Tibial artery (tissue), 4 donors: ENCODE results near the gene PUM2.

Experiments used
- DNase-seq, 2 donors: peaks; one replicate each; pipeline ENCODE4 v3.0.0-alpha.2; 2019
- H3K27ac ChIP-seq, 2 donors: fragments of 200-600 bp; sonication (generic) in 1 of 2; 1 replicate in 1 of 2; 2 replicates in 1 of 2; pipeline ENCODE4 v1.5.1; 2018 to 2019; ENCODE audit warnings: mild to moderate bottlenecking in 1 of 2
- H3K27me3 ChIP-seq, 2 donors: fragments of 200-600 bp; sonication (generic) in 1 of 2; one replicate each; pipeline versions ENCODE4 v1.5.1 to v1.6.0; 2016 to 2019
- H3K36me3 ChIP-seq, 3 donors: fragments of 200-600 bp; sonication (generic) in 2 of 3; one replicate each; pipeline ENCODE4 v1.5.1; 2016 to 2019; ENCODE audit warnings: mild to moderate bottlenecking in 2 of 3
- H3K4me1 ChIP-seq, 4 donors: fragments of 200-600 bp; sonication (generic) in 2 of 4; 1 replicate in 3 of 4; 2 replicates in 1 of 4; pipeline ENCODE4 v1.5.1; 2016 to 2019
- H3K4me3 ChIP-seq, 2 donors: fragments of 200-600 bp; sonication (generic) in 1 of 2; 1 replicate in 1 of 2; 2 replicates in 1 of 2; pipeline ENCODE4 v1.5.1; 2018 to 2019; ENCODE audit warnings: mild to moderate bottlenecking in 2 of 2
- H3K9me3 ChIP-seq, 3 donors: fragments of 200-600 bp; sonication (generic) in 1 of 3; one replicate each; pipeline ENCODE4 v1.5.1; 2016 to 2019
- intact Hi-C: fragments of 100-400 bp; cut with DNase I; formaldehyde crosslinking; loops from one replicate; pipeline ENCODE4 v1.15.0; 2023; ENCODE audit warnings: low total_unique reads
- TF ChIP-seq, protein P1 (sequence below), 2 experiments: fragments of 200-600 bp in 1 of 2; fragments of 450-650 bp in 1 of 2; IDR thresholded peaks; one replicate each; pipeline ENCODE4 v1.5.1; 2017 to 2019; ENCODE audit warnings: antibody characterized with exemption in 2 of 2, mild to moderate bottlenecking in 1 of 2, moderate library complexity in 1 of 2

The PUM2 gene

GRCh38 chr2:20359096-20359495 lies 8.5 kb upstream of the PUM2 start:
- Histone ChIP-seq H3K27ac (no peak overlapping the region), H3K4me1 (no peaks in the 10 kb centered on the region)

GRCh38 chr2:20357638-20358389 lies 7.2 kb upstream of the PUM2 start:
- TF ChIP-seq, protein P1, sequence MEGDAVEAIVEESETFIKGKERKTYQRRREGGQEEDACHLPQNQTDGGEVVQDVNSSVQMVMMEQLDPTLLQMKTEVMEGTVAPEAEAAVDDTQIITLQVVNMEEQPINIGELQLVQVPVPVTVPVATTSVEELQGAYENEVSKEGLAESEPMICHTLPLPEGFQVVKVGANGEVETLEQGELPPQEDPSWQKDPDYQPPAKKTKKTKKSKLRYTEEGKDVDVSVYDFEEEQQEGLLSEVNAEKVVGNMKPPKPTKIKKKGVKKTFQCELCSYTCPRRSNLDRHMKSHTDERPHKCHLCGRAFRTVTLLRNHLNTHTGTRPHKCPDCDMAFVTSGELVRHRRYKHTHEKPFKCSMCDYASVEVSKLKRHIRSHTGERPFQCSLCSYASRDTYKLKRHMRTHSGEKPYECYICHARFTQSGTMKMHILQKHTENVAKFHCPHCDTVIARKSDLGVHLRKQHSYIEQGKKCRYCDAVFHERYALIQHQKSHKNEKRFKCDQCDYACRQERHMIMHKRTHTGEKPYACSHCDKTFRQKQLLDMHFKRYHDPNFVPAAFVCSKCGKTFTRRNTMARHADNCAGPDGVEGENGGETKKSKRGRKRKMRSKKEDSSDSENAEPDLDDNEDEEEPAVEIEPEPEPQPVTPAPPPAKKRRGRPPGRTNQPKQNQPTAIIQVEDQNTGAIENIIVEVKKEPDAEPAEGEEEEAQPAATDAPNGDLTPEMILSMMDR (IDR thresholded peaks at IDR 0.05): no peak
- H3K27me3 ChIP-seq: no peaks in the 10 kb centered on the region
- H3K36me3 ChIP-seq: no peaks in the 10 kb centered on the region
- H3K4me1 ChIP-seq: no peaks in the 10 kb centered on the region
- no peak overlapping the region for H3K27ac ChIP-seq
- H3K9me3 ChIP-seq: no peaks in the 10 kb centered on the region
- intact Hi-C loops: no loop called here
- DNase-seq: no peak
- H3K4me3 ChIP-seq: no peak overlapping the region

More at GRCh38 chr2:20359096-20359495, 8.5 kb upstream of the PUM2 start:
- TF ChIP-seq, protein P1 (IDR thresholded peaks at IDR 0.05): no peak
- H3K27me3 ChIP-seq: no peaks in the 10 kb centered on the region
- no peak for DNase-seq
- no peaks in the 10 kb centered on the region for H3K9me3 ChIP-seq
- H3K36me3 ChIP-seq: no peaks in the 10 kb centered on the region
- intact Hi-C loops: no loop called here
- H3K4me3 ChIP-seq: no peak overlapping the region

DNA sequence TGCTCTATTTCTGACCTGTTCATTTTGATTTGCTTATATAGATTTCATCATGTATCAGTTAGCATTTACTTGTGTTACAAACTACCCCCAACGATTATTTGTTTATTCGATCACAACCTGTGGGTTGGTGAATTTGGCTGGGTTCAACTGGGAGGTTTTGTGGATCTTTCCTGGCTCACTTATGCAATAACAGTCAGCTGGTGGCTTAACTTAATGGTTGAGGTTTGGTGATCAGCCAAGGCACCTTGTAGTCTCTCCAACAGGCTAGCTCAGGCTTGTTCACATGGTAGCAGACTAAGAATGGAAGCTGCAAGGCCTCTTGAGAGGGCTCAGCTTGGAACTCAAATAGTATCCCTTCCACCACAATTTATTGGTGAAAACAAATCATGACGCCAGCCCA lies 5.4 kb upstream of the PUM2 start:
- TF ChIP-seq, protein P1 (IDR thresholded peaks at IDR 0.05): no peak
- peaks cover 0 to 6% (median 3%) of the 10 kb centered on the region in 4 donors for H3K4me1 ChIP-seq
- H3K27ac ChIP-seq: no peak overlapping the region

GRCh38 chr2:20355131-20355530 lies 4.5 kb upstream of the PUM2 start:
- TF ChIP-seq, protein P1 (IDR thresholded peaks at IDR 0.05): no peak

More for the DNA sequence above, 5.4 kb upstream of the PUM2 start:
- no peak for DNase-seq
- H3K27me3 ChIP-seq: no peaks in the 10 kb centered on the region
- no peaks in the 10 kb centered on the region for H3K9me3 ChIP-seq
- intact Hi-C loops: no loop called here
- no peak overlapping the region for H3K4me3 ChIP-seq
- no peaks in the 10 kb centered on the region for H3K36me3 ChIP-seq

GRCh38 chr2:20353241-20353992 lies 2.8 kb upstream of the PUM2 start:
- no peaks in the 10 kb centered on the region for H3K36me3 ChIP-seq
- no peaks in the 10 kb centered on the region for H3K9me3 ChIP-seq
- TF ChIP-seq, protein P1 (IDR thresholded peaks at IDR 0.05): no peak
- no peak overlapping the region for H3K4me3 ChIP-seq
- H3K27me3 ChIP-seq: no peaks in the 10 kb centered on the region
- peaks cover 0 to 18% (median 11%) of the 10 kb centered on the region in 4 donors for H3K4me1 ChIP-seq
- intact Hi-C loops: no loop called here
- H3K27ac ChIP-seq: no peak overlapping the region
- no peak for DNase-seq

More at GRCh38 chr2:20355131-20355530, 4.5 kb upstream of the PUM2 start:
- intact Hi-C loops: no loop called here
- no peak overlapping the region for H3K27ac ChIP-seq
- H3K4me3 ChIP-seq: no peak overlapping the region
- no peaks in the 10 kb centered on the region for H3K36me3 ChIP-seq
- H3K4me1 ChIP-seq: peaks cover 0 to 6% (median 3%) of the 10 kb centered on the region in 4 donors
- H3K27me3 ChIP-seq: no peaks in the 10 kb centered on the region
- no peaks in the 10 kb centered on the region for H3K9me3 ChIP-seq
- DNase-seq: no peak
